HG03280 (cell line): ENCODE measurements around the gene CNNM2.

Source experiments
- ATAC-seq: cut with Tn5 transposase; IDR thresholded peaks from one replicate; pipeline ENCODE4 v1.9.1; 2021; ENCODE audit warnings: mild to moderate bottlenecking, moderate library complexity; ENCODE audit not compliant: unreplicated experiment

The CNNM2 gene

GRCh38 chr10:102917962-102918816 is at the start of gene CNNM2:
TSS of gene CNNM2 (plus strand) at chr10:102918294. CDS start at chr10:102918481, 187 bp downstream.
- peak; percentile 90 for ATAC-seq

GRCh38 chr10:102868911-102869257 is 49.2 kb upstream of the CNNM2 start:
- ATAC-seq = no peak

GRCh38 chr10:102869258-102870198 is 48.6 kb upstream of the CNNM2 start, which contains the start of gene AS3MT:
TSS of gene AS3MT (plus strand) at chr10:102869470. CDS start at chr10:102869593, 123 bp downstream.
- ATAC-seq = no peak

GRCh38 chr10:102870221-102870620 is 47.9 kb upstream of the CNNM2 start:
- no peak for ATAC-seq

GRCh38 chr10:102872163-102872562 is 45.9 kb upstream of the CNNM2 start:
- no peak for ATAC-seq

DNA sequence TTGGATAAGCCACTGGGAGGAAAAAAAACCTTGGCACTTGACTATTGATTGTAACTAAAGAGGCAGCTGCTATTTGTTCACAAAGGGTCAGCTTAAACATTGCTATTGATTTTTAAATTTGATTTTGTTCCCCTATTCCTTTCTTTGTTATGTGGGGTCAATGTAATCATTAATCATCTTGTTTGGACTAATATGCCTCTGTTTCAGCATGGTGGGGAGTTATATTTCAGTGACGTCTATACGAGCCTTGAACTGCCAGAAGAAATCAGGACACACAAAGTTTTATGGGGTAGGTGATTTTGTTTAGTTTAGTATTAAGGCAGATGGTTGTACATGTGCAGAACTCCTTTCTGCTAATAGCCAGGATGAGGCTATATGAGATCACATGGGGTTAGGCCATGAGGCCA is 41.3 kb upstream of the CNNM2 start:
- no peak for ATAC-seq

DNA sequence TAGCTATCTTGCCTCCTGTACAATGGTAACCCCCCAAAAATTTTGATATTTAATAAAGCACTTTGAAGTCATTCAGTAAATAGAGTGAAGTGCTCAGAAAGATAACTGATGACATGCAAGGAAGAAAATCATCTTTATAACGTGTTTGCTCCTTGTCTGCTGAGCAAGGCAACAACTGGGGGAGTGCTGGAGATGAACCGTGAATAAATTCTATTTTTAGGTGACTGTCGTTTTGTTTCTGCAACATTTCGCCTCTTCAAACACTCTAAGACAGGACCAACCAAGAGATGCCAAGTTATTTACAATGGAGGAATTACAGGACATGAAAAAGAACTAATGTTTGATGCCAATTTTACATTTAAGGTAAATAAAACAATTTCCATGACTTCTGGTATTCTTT is 39.5 kb upstream of the CNNM2 start:
- no peak for ATAC-seq

GRCh38 chr10:102880256-102880655 is 37.8 kb upstream of the CNNM2 start:
- no peak for ATAC-seq

- no peak for ATAC-seq
Observed at GRCh38 chr10:102888048-102888447, 30.0 kb upstream of the CNNM2 start.

- ATAC-seq = no peak
Observed at GRCh38 chr10:102894466-102895213, 23.5 kb upstream of the CNNM2 start.

GRCh38 chr10:102900006-102900405 is 18.1 kb upstream of the CNNM2 start:
- no peak for ATAC-seq

DNA sequence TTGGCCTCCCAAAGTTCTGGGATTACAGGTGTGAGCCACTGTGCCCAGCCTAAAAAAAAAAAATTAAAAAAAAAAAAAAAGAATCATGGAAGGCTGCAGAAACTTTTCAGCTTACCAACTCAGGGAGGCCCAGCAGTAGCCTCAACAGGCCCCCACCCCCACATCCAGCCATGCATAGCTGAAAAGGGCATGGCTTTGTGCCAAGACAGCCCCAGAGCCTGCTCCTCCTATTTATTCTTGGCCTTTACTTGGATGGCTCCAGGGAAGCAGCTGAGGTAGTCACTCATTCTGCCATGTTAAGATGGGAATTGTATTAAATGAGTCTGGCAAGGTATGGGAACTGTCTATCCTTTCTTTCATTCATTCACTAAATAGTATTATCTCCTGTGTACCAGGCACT is 13.7 kb upstream of the CNNM2 start:
- ATAC-seq = no peak

GRCh38 chr10:102906507-102906906 is 11.6 kb upstream of the CNNM2 start:
- ATAC-seq = no peak

GRCh38 chr10:102914781-102915180 is 3.3 kb upstream of the CNNM2 start:
- ATAC-seq = no peak

DNA sequence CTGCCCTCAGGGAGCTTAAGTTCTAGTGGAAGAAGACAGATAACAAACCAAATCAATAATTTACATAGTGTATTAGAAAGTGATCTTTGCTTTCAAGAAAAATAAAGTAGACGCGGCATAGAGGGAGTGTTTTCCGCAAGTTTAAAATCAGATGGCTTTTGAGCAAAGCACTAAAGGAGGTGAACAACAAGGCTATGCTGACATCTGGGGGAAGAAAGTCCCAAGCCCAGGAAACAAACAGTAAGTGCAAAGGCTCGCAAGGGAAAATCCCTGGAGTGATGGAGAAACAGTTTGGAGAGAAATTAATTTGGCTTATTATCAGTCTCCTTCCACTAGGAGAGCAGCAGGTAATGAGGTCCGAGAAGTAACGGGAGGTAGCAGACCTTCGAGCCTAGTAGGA is 1.9 kb upstream of the CNNM2 start:
- no peak for ATAC-seq

DNA sequence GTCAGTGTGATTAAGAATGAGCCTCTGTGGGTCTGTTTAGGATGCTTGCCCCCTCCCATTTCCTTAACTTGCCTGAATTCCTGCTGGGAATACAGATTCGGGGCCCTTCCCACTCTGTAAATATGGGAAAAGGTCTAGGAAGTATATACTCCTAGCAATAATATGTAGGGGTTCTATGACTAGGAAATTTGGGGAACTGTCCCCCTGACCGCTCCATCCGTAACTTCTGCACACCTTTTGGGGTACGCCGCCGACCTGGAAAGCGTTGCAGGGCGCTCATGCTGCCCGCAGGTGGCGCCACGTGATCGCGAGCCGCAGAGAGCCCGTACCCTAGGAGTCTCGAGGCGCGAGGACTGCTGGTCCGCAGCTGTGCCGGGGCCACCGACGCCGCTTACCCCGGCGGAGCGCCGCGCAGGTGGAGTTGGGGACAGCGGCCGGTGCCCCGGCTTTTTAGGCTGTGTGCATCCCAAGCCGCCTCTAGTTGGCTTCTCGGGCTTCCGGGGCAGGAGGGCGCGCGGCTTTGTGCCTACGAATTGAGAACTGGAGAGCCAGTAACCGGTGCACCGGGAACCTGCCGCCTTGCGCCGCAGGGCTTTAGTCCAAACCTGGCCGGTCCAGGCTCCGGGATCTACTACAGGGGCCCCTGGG is 656 bp upstream of the CNNM2 start:
- ATAC-seq = peak; percentile 39

DNA sequence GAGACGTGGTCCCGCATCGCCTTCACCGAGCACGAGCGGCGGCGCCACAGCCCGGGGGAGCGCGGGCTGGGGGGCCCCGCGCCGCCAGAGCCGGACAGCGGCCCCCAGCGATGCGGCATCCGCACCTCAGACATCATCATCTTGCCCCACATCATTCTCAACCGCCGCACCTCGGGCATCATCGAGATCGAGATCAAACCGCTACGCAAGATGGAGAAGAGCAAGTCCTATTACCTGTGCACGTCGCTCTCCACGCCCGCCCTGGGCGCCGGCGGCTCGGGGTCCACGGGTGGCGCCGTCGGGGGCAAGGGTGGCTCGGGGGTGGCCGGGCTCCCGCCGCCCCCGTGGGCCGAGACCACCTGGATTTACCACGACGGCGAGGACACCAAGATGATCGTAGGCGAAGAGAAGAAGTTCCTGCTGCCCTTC is 737 bp downstream of the CNNM2 start:
- ATAC-seq = no peak

GRCh38 chr10:102919246-102919959 is 1.3 kb downstream of the CNNM2 start:
- no peak for ATAC-seq

DNA sequence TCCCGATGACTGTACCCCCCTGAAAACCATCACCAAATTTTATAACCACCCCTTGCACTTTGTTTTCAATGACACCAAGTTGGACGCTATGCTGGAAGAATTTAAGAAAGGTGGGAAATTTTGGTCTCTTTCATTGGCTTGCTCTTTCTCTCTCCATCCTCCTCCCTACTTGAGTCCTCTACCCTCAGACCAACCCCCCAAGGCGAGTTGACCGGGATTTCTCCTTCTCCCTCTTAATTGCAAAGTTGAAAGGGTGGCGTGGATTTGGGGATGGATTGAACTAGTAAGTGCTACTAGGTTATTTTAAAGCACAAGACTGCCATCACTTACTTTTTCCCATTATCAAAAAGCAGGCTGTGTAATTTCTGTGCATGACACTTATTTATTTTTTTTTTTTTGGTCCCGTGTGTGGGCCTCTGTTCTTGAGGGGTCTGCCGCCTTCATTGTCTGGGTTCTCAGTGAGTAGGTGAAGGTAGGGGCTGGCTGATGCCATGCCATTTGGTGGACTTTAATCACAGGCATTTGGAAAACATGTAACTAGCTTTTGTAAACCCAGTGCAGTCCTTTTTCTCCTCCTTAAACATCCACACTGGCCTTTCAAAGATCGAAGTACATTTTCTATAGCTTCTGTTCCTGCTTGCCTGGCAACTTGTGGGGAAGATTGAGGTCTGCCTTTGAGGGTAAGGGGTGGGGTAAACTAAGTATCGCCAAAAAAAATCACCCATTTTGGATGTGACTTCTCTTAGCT is 2.1 kb downstream of the CNNM2 start:
- ATAC-seq = no peak
